ENCODE measurements around the gene AGBL1. TPM values are rescaled to one million over a fixed set of nuclear protein-coding genes. Genes with fewer than 3 reads are reported as not detected.

AGBL1 gene
- total RNA-seq, 1 experiment from 2014 or later: not detected

DNA sequence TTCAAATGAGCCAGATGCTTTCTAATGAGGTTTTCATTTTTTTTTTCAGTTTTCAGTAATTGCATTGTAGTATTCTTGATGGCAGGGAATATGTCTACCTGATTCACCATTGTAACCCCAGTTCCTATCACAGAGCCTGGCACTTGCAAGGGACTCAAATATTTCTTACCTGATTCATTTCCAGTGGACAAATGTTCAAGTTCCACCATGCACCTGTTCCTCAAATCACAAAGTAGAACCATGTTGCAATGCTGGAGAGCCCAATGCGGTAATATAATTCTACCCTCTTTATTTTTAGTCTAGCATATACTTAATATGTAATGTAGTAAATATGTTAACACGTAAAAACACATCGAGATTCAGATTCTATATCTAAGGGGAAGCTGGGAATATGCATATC lies 722.6 kb downstream of the AGBL1 start:
- Histone ChIP-seq H3K27me3 (ENCODE audit: insufficient read depth, low read depth) (no peaks in the 10 kb centered on the region), H3K4me1 (replicated peaks; ENCODE audit: insufficient read depth) (no peaks in the 10 kb centered on the region), H3K4me3 (no peak overlapping the region), H4K20me1 (ENCODE audit: insufficient read depth) (no peaks in the 10 kb centered on the region), H3K27ac (no peak overlapping the region), H2AFZ (no peak overlapping the region), H3F3A (ENCODE audit: insufficient read depth, low read depth) (no peaks in the 10 kb centered on the region), H3K9me2 (ENCODE audit: insufficient read depth) (no peaks in the 10 kb centered on the region), H3K79me2 (ENCODE audit: low read depth) (no peaks in the 10 kb centered on the region), H3K4me2 (no peak overlapping the region), H3K36me3 (ENCODE audit: low read depth) (no peaks in the 10 kb centered on the region), H3K9me3 (ENCODE audit: insufficient read depth, low read depth) (no peaks in the 10 kb centered on the region)
- no peak for TF ChIP-seq EZH2 (IDR thresholded peaks at IDR 0.05; ENCODE audit: low read depth)
- TF ChIP-seq, protein P1, sequence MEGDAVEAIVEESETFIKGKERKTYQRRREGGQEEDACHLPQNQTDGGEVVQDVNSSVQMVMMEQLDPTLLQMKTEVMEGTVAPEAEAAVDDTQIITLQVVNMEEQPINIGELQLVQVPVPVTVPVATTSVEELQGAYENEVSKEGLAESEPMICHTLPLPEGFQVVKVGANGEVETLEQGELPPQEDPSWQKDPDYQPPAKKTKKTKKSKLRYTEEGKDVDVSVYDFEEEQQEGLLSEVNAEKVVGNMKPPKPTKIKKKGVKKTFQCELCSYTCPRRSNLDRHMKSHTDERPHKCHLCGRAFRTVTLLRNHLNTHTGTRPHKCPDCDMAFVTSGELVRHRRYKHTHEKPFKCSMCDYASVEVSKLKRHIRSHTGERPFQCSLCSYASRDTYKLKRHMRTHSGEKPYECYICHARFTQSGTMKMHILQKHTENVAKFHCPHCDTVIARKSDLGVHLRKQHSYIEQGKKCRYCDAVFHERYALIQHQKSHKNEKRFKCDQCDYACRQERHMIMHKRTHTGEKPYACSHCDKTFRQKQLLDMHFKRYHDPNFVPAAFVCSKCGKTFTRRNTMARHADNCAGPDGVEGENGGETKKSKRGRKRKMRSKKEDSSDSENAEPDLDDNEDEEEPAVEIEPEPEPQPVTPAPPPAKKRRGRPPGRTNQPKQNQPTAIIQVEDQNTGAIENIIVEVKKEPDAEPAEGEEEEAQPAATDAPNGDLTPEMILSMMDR (conservative IDR thresholded peaks at IDR 0.05): no peak
- POLR2A ChIA-PET (ENCODE audit: unreplicated experiment): no interaction called here
- DNase-seq: no peak
- intact Hi-C loops (cut with micrococcal nuclease; ENCODE audit: unreplicated experiment): no loop called here
- BruUV-seq (replicated peaks): no TSS peak
- CTCF ChIA-PET: no interaction called here

DNA sequence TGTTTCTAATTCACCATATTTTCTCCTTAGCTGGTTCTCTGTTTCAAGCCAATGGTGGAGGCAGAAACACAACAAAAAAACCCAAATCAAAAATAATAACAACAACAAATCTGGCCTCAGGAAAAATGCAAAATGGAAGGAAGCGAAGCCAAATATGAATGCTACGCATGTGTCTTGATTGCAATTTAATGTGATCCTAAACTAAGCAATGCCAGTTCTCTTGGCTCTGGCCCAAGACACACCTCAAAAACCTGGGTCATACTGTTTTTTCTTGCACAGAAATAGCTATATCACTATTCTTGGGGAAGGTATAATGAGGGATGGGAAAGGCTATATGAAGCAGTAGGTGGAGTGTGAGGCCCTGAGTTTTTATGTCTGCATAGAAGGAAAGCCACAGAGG lies 724.7 kb downstream of the AGBL1 start:
- Histone ChIP-seq H3K36me3 (ENCODE audit: low read depth) (no peaks in the 10 kb centered on the region), H2AFZ (no peak overlapping the region), H3K9me3 (ENCODE audit: insufficient read depth, low read depth) (no peaks in the 10 kb centered on the region), H3K27me3 (ENCODE audit: insufficient read depth, low read depth) (no peaks in the 10 kb centered on the region), H3K27ac (no peak overlapping the region), H3K79me2 (ENCODE audit: low read depth) (no peaks in the 10 kb centered on the region), H4K20me1 (ENCODE audit: insufficient read depth) (no peaks in the 10 kb centered on the region), H3K4me3 (no peak overlapping the region), H3K4me1 (replicated peaks; ENCODE audit: insufficient read depth) (no peaks in the 10 kb centered on the region), H3K4me2 (no peak overlapping the region), H3F3A (ENCODE audit: insufficient read depth, low read depth) (no peaks in the 10 kb centered on the region), H3K9me2 (ENCODE audit: insufficient read depth) (no peaks in the 10 kb centered on the region)
- BruUV-seq (replicated peaks): no TSS peak
- POLR2A ChIA-PET (ENCODE audit: unreplicated experiment): no interaction called here
- intact Hi-C loops (cut with micrococcal nuclease; ENCODE audit: unreplicated experiment): no loop called here
- DNase-seq: no peak
- CTCF ChIA-PET: no interaction called here
- TF ChIP-seq EZH2 (IDR thresholded peaks at IDR 0.05; ENCODE audit: low read depth): no peak
- TF ChIP-seq, protein P1 (conservative IDR thresholded peaks at IDR 0.05): no peak

DNA sequence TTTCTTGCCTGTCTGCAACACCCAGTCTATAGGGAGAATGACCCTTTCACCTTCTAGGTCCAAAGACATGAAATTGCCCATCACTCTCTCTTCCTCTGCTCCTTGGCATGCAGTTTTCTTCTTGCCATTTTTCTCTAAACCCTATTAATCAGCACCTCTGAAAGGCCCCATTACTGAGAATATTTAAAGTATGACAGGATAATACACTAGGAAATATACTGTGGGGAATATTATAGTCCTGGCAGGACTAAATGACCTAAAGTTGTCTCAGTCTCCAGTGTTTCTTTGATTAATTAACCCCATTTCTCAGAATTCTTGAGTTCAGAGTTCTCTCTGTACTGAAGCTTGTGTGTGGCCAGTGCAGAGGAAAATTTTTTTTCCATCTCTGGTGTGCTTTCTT lies 730.7 kb downstream of the AGBL1 start:
- TF ChIP-seq, protein P1 (conservative IDR thresholded peaks at IDR 0.05): no peak
- Histone ChIP-seq H3K27me3 (ENCODE audit: insufficient read depth, low read depth) (no peaks in the 10 kb centered on the region), H4K20me1 (ENCODE audit: insufficient read depth) (no peaks in the 10 kb centered on the region), H2AFZ (no peak overlapping the region), H3K9me3 (ENCODE audit: insufficient read depth, low read depth) (no peaks in the 10 kb centered on the region), H3K9me2 (ENCODE audit: insufficient read depth) (no peaks in the 10 kb centered on the region), H3K36me3 (ENCODE audit: low read depth) (no peaks in the 10 kb centered on the region), H3K4me1 (replicated peaks; ENCODE audit: insufficient read depth) (no peaks in the 10 kb centered on the region), H3K79me2 (ENCODE audit: low read depth) (no peaks in the 10 kb centered on the region), H3F3A (ENCODE audit: insufficient read depth, low read depth) (no peaks in the 10 kb centered on the region), H3K4me2 (no peak overlapping the region), H3K27ac (no peak overlapping the region), H3K4me3 (no peak overlapping the region)
- DNase-seq: no peak
- intact Hi-C loops (cut with micrococcal nuclease; ENCODE audit: unreplicated experiment): no loop called here
- no TSS peak for BruUV-seq (replicated peaks)
- ChIA-PET CTCF (no interaction called here), POLR2A (ENCODE audit: unreplicated experiment) (no interaction called here)

Data from PC-9 (cell line).